HepG2 (cell line): Measurements from ENCODE around the gene TCERG1. TPM values are rescaled to one million over a fixed set of nuclear protein-coding genes. Genes with fewer than 3 reads are reported as not detected.
A peak's percentile ranks its signal among the peaks of the same experiment; 100 is the strongest.

Source experiments
- AFF4 ChIP-seq: sonication (generic); formaldehyde crosslinking; IDR thresholded peaks from 2 replicates; pipeline ENCODE4 v1.4.0; 2020; ENCODE audit warnings: missing genetic modification reagents
- BCL3 ChIP-seq: sonication (generic); formaldehyde crosslinking; IDR thresholded peaks from 2 replicates; pipeline ENCODE4 v1.5.1; 2020; ENCODE audit warnings: mild to moderate bottlenecking, missing genetic modification reagents, moderate library complexity
- CAMTA2 ChIP-seq: sonication (generic); formaldehyde crosslinking; IDR thresholded peaks from 2 replicates; pipeline ENCODE4 v1.4.0; 2020; ENCODE audit warnings: mild to moderate bottlenecking, missing genetic modification reagents, borderline replicate concordance
- ELF3 ChIP-seq: IDR thresholded peaks from 2 replicates; pipeline ENCODE4 v1.6.1; 2016; ENCODE audit warnings: missing genetic modification reagents, missing compliant biosample characterization
- FUBP1 ChIP-seq: sonication (generic); formaldehyde crosslinking; IDR thresholded peaks from 2 replicates; pipeline ENCODE4 v1.5.1; 2020; ENCODE audit warnings: missing genetic modification reagents, mild to moderate bottlenecking, borderline replicate concordance
- HDAC1 ChIP-seq: sonication (generic); formaldehyde crosslinking; IDR thresholded peaks from 2 replicates; pipeline ENCODE4 v1.5.1; 2020; ENCODE audit warnings: mild to moderate bottlenecking, missing genetic modification reagents
- HNF1B ChIP-seq: sonication (generic); formaldehyde crosslinking; IDR thresholded peaks from 2 replicates; pipeline ENCODE4 v1.5.1; 2020; ENCODE audit warnings: mild to moderate bottlenecking, moderate library complexity, missing genetic modification reagents
- KLF6 ChIP-seq: IDR thresholded peaks from 2 replicates; pipeline ENCODE4 v1.8.0; 2016; ENCODE audit warnings: missing biosample characterization, missing genetic modification reagents
- MTF2 ChIP-seq: sonication (generic); formaldehyde crosslinking; IDR thresholded peaks from 2 replicates; pipeline ENCODE4 v1.5.0; 2020; ENCODE audit warnings: missing genetic modification reagents, borderline replicate concordance
- PLRG1 ChIP-seq: fragments of 450-650 bp; conservative IDR thresholded peaks from 2 replicates; pipeline ENCODE4 v1.6.1; 2016
- RARA ChIP-seq: IDR thresholded peaks from 2 replicates; pipeline ENCODE4 v1.6.1; 2016; ENCODE audit warnings: missing genetic modification reagents, missing compliant biosample characterization
- RBAK ChIP-seq: sonication (generic); formaldehyde crosslinking; IDR thresholded peaks from 2 replicates; pipeline ENCODE4 v1.5.1; 2020; ENCODE audit warnings: mild to moderate bottlenecking, missing genetic modification reagents
- TEAD2 ChIP-seq: sonication (generic); formaldehyde crosslinking; IDR thresholded peaks from 2 replicates; pipeline ENCODE4 v1.9.0; 2021; ENCODE audit warnings: missing genetic modification reagents
- ZNF329 ChIP-seq: sonication (generic); formaldehyde crosslinking; IDR thresholded peaks from 2 replicates; pipeline ENCODE4 v1.9.0; 2021; ENCODE audit warnings: low read depth, mild to moderate bottlenecking, missing genetic modification reagents
- ZNF343 ChIP-seq: sonication (generic); formaldehyde crosslinking; IDR thresholded peaks from 2 replicates; pipeline ENCODE4 v1.4.0; 2020; ENCODE audit warnings: mild to moderate bottlenecking, missing genetic modification reagents
- ZNF354B ChIP-seq: sonication (generic); formaldehyde crosslinking; IDR thresholded peaks from 2 replicates; pipeline ENCODE4 v1.8.0; 2022; ENCODE audit warnings: mild to moderate bottlenecking, missing genetic modification reagents
- ZNF367 ChIP-seq: sonication (generic); formaldehyde crosslinking; IDR thresholded peaks from 2 replicates; pipeline ENCODE4 v1.4.0; 2020; ENCODE audit warnings: missing genetic modification reagents, borderline replicate concordance
- ZNF557 ChIP-seq: sonication (generic); formaldehyde crosslinking; IDR thresholded peaks from 2 replicates; pipeline ENCODE4 v1.4.0; 2020; ENCODE audit warnings: missing genetic modification reagents
- ZNF605 ChIP-seq: sonication (generic); formaldehyde crosslinking; IDR thresholded peaks from 2 replicates; pipeline ENCODE4 v1.8.0; 2022; ENCODE audit warnings: mild to moderate bottlenecking, missing genetic modification reagents
- ZNF776 ChIP-seq: sonication (generic); formaldehyde crosslinking; IDR thresholded peaks from 2 replicates; pipeline ENCODE4 v1.4.0; 2020; ENCODE audit warnings: mild to moderate bottlenecking, missing genetic modification reagents
- ZNF777 ChIP-seq: sonication (generic); formaldehyde crosslinking; IDR thresholded peaks from 2 replicates; pipeline ENCODE4 v1.4.0; 2020; ENCODE audit warnings: missing genetic modification reagents
- ZSCAN12 ChIP-seq: sonication (generic); formaldehyde crosslinking; IDR thresholded peaks from 2 replicates; pipeline ENCODE4 v1.9.0; 2021; ENCODE audit warnings: mild to moderate bottlenecking, missing genetic modification reagents
- polyA plus RNA-seq, 8 experiments: library from polyadenylated mRNA; depleted of rRNA in 3 of 8; stranded (reverse) in 7 of 8; unstranded in 1 of 8; fragments of >200 nt; fragmentation: Illumina TruSeq in 4 of 8; extraction: Trizol in 4 of 8; gene quantifications; 2 replicates each; pipeline versions ENCODE4 v1.2.1 to v1.2.3, GENCODE V29; 2011 to 2016; ENCODE audit warnings: low read depth in 4 of 8, missing spikeins in 1 of 8, mixed read lengths in 1 of 8; ENCODE audit not compliant: insufficient read depth in 1 of 8
- total RNA-seq, 5 experiments: library from RNA; depleted of rRNA; stranded (reverse); fragments of >200 nt; fragmentation: Illumina TruSeq; extraction: Trizol; gene quantifications; 2 replicates each; pipeline ENCODE4 v1.2.3, GENCODE V29; 2016; ENCODE audit warnings: low read depth in 1 of 5

Gene TCERG1
- total and polyA plus RNA-seq, 2 of the 13 experiments (the other 11 are each of a cell fraction or from before 2014, with no cell fraction given): 71.7 to 86.6 TPM

GRCh38 chr5:146447734-146448380, 724 bp downstream of the TCERG1 start (continued):
- TF ChIP-seq AFF4 (CRISPR knock-in tag) (0 out of 2 replicates have a peak, but pooled peaks have one; percentile 21), ZNF329 (CRISPR knock-in tag) (0 out of 2 replicates have a peak, but pooled peaks have one; percentile 27), ZNF354B (CRISPR knock-in tag) (no peak), ZNF343 (CRISPR knock-in tag) (0 out of 2 replicates have a peak, but pooled peaks have one; percentile 8), HDAC1 (CRISPR knock-in tag) (0 out of 2 replicates have a peak, but pooled peaks have one; percentile 2), PLRG1 (no peak), TEAD2 (CRISPR knock-in tag) (0 out of 2 replicates have a peak, but pooled peaks have one; percentile 36), HNF1B (0 out of 2 replicates have a peak, but pooled peaks have one; percentile 8), ZSCAN12 (CRISPR knock-in tag) (0 out of 2 replicates have a peak, but pooled peaks have one; percentile 63), BCL3 (CRISPR knock-in tag) (no peak), KLF6 (CRISPR knock-in tag) (peak; percentile 40; the same call in 1 of the 2 replicates), CAMTA2 (CRISPR knock-in tag) (0 out of 2 replicates have a peak, but pooled peaks have one; percentile 9), ZNF557 (0 out of 2 replicates have a peak, but pooled peaks have one; percentile 5), FUBP1 (CRISPR knock-in tag) (no peak), ZNF777 (CRISPR knock-in tag) (peak; percentile 22; the same call in 1 of the 2 replicates), ZNF776 (CRISPR knock-in tag) (0 out of 2 replicates have a peak, but pooled peaks have one; percentile 1), ZNF605 (0 out of 2 replicates have a peak, but pooled peaks have one; percentile 39), ZNF367 (CRISPR knock-in tag) (0 out of 2 replicates have a peak, but pooled peaks have one; percentile 11), ELF3 (0 out of 2 replicates have a peak, but pooled peaks have one; percentile 21), RARA (CRISPR knock-in tag) (no peak), MTF2 (CRISPR knock-in tag) (no peak), RBAK (CRISPR knock-in tag) (no peak)
